ENCODE measurements around the gene CRTC3.

GRCh38 chr15:90586948-90587347 lies 57.2 kb downstream of the CRTC3 start:
- TF ChIP-seq CTCF (conservative IDR thresholded peaks at IDR 0.05 in 1 of 2, IDR thresholded peaks at IDR 0.05 in 1 of 2; ENCODE audit: low read depth in 1 of 2, low read length in 2 of 2) (no peak), EZH2 (IDR thresholded peaks at IDR 0.05; ENCODE audit: low read length, missing control alignments) (no peak)

Data from fibroblast of lung (primary cell).